CD4-positive, alpha-beta T cell treated with Interleukin-1 beta for 1 hour (primary cell): ENCODE results near the gene RND2.

Experiments
- DNase-seq, 2 donors: peaks; one replicate each; pipeline ENCODE4 v3.0.0-alpha.2; 2020 to 2022

The RND2 gene

GRCh38 chr17:43006639-43007551 is 18.1 kb upstream of the RND2 start, which contains the start of gene IFI35:
IFI35 (plus strand) TSS chr17:43006784; CDS start chr17:43006948, 164 bp downstream.
- DNase-seq = peak; percentile 85 to 87

GRCh38 chr17:43010667-43011308 is 14.2 kb upstream of the RND2 start:
- DNase-seq = no peak

- DNase-seq = no peak
Measured at GRCh38 chr17:43011728-43012472, 13.1 kb upstream of the RND2 start.

GRCh38 chr17:43013296-43013695 is 11.7 kb upstream of the RND2 start:
- DNase-seq = no peak

- no peak for DNase-seq
Measured at GRCh38 chr17:43014020-43014648, 10.9 kb upstream of the RND2 start.

- DNase-seq = no peak
Measured at GRCh38 chr17:43014649-43015542, 10.1 kb upstream of the RND2 start.

GRCh38 chr17:43015579-43015978 is 9.5 kb upstream of the RND2 start:
- DNase-seq = no peak

- no peak for DNase-seq
Measured at GRCh38 chr17:43016216-43016615, 8.8 kb upstream of the RND2 start.

- peak; percentile 51 to 66 for DNase-seq
Measured at GRCh38 chr17:43018008-43018853, 6.8 kb upstream of the RND2 start.

GRCh38 chr17:43018932-43019331 is 6.1 kb upstream of the RND2 start:
- DNase-seq = no peak

- no peak for DNase-seq
Measured at GRCh38 chr17:43019418-43019817, 5.6 kb upstream of the RND2 start.

GRCh38 chr17:43020030-43020621 is 4.9 kb upstream of the RND2 start:
- DNase-seq = no peak

- DNase-seq = peak; percentile 38 to 51
Measured at GRCh38 chr17:43020789-43021740, 4.0 kb upstream of the RND2 start.

- peak; percentile 60 to 61 for DNase-seq
Measured at GRCh38 chr17:43021741-43022512, 3.1 kb upstream of the RND2 start, which contains the start of gene VAT1. VAT1 (minus strand) TSS chr17:43022385; CDS start chr17:43022322, 63 bp downstream.

GRCh38 chr17:43025290-43025657 is 243 bp downstream of the RND2 start:
- no peak for DNase-seq

GRCh38 chr17:43025766-43026537 is 921 bp downstream of the RND2 start:
- DNase-seq = no peak

- DNase-seq = no peak
Measured at GRCh38 chr17:43026595-43026994, 1.6 kb downstream of the RND2 start.
